ENCODE measurements around the gene TRIM29. TPM values are rescaled to one million over a fixed set of nuclear protein-coding genes. Genes with fewer than 3 reads are reported as not detected.

Gene TRIM29
- total RNA-seq (2022; extraction: Qiagen RNA extraction; ENCODE audit: low read depth) = 5.9 to 8.2 TPM (median 6.8 TPM) in 5 replicates

GRCh38 chr11:120137611-120138521 is at the start of gene TRIM29:
TSS of gene TRIM29 (minus strand) at chr11:120138113. CDS start at chr11:120138031, 82 bp downstream.

Other genes with a start within 250 kb of the TRIM29 start
- 8.2 to 12.6 TPM (median 11.1 TPM) in 5 replicates for gene OAF, start 72.9 kb upstream of the TRIM29 start, total RNA-seq (2022; extraction: Qiagen RNA extraction; ENCODE audit: low read depth)
- 0.10 TPM in 1 of 5 replicates, not detected in the others for gene POU2F3, start 102.0 kb upstream of the TRIM29 start, total RNA-seq (2022; extraction: Qiagen RNA extraction; ENCODE audit: low read depth)
- gene TLCD5, start 187.2 kb upstream of the TRIM29 start, total RNA-seq (2022; extraction: Qiagen RNA extraction; ENCODE audit: low read depth) = 4.9 to 7.6 TPM (median 7.2 TPM) in 5 replicates
- gene ARHGEF12, start 198.3 kb upstream of the TRIM29 start, total RNA-seq (2022; extraction: Qiagen RNA extraction; ENCODE audit: low read depth) = 10.1 to 17.0 TPM (median 16.0 TPM) in 5 replicates